Cortex of kidney (tissue), 1 donor: ENCODE measurements around the gene ALPP.
"Not testable (repeated sequence)": the region's sequence is repeated elsewhere in the genome, so short reads cannot be mapped to it uniquely, and the experiment has no call there.

Experiments
- DNase-seq: peaks from one replicate; lab custom pipeline; 2025; lab: John Stamatoyannopoulos, UW

ALPP gene

DNA sequence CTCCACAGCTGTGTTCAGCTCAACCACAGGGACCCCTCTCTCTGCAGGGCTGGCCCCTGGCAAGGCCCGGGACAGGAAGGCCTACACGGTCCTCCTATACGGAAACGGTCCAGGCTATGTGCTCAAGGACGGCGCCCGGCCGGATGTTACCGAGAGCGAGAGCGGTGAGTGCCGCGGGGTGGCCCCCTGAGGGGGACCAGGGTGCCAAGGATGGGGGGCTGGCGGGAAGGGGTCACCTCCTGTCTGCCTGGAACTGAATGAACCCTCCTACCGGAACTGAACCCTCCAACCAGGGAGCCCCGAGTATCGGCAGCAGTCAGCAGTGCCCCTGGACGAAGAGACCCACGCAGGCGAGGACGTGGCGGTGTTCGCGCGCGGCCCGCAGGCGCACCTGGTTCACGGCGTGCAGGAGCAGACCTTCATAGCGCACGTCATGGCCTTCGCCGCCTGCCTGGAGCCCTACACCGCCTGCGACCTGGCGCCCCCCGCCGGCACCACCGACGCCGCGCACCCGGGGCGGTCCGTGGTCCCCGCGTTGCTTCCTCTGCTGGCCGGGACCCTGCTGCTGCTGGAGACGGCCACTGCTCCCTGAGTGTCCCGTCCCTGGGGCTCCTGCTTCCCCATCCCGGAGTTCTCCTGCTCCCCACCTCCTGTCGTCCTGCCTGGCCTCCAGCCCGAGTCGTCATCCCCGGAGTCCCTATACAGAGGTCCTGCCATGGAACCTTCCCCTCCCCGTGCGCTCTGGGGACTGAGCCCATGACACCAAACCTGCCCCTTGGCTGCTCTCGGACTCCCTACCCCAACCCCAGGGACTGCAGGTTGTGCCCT is 2.9 kb downstream of the ALPP start:
- not testable (repeated sequence) for DNase-seq

DNA sequence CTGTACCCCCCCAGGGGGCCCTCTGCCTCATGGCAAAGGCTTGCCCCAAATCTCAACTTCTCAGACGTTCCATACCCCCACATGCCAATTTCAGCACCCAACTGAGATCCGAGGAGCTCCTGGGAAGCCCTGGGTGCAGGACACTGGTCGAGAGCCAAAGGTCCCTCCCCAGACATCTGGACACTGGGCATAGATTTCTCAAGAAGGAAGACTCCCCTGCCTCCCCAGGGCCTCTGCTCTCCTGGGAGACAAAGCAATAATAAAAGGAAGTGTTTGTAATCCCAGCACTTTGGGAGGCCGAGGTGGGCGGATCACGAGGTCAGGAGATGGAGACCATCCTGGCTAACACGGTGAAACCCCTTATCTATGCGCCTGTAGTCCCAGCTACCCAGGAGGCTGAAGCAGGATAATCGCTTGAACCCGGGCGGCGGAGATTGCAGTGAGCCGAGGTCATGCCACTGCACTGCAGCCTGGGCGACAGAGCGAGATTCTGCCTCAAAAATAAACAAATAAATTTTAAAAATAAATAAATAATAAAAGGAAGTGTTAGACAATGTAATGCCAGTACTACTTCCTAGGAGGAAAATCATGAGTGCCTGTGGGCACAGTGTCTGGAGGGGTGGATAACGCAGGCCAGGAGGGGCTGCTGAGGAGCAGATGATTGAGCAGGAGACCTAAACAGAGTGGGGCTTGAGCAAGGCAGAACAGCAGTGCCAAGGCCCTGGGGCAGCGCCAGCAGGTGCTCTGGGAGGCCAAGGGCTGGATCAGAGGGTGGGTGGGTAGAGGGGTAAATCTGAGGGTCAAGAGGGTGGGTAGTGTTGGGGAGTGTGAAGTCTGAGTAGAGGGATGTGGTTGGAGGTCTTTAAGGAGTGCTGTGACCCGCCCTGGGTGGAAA is 4.0 kb downstream of the ALPP start:
- no peak for DNase-seq

DNA sequence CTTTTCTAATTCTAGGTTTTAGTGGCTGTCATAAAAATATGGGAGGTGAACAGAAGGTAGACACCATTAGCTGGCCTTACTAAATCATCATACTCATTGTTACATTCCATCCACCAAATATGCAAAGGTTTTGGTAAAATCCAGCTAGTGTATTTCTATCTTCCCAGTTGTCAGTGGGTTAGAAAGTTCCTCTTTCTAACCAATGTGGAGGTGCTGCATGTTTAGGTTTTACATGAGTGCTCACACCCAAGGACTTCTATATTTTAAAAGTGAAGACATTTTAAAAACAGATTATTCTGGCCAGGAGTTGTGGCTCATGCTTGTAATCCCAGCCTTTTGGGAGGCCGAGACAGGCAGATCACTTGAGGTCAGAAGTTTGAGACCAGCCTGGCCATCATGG is 5.9 kb downstream of the ALPP start:
- no peak for DNase-seq

DNA sequence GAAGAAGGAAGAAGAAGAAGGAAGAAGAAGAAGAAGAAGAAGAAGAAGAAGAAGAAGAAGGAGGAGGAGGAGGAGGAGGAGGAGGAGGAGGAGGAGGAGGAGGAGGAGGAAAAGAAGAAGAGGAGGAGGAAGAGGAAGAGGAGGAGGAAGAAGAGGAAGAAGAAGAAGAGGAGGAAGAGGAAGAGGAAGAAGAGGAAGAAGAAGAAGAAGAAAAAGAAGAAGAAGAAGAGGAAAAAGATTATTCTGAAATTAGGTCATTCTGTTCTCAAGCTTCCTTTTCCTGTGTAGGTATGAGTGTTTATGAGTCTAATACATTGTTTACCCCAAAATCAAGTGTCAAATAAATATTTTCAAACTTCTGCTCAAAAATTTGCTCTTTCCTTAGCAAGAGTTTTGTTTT is 6.5 kb downstream of the ALPP start:
- not testable (repeated sequence) for DNase-seq

DNA sequence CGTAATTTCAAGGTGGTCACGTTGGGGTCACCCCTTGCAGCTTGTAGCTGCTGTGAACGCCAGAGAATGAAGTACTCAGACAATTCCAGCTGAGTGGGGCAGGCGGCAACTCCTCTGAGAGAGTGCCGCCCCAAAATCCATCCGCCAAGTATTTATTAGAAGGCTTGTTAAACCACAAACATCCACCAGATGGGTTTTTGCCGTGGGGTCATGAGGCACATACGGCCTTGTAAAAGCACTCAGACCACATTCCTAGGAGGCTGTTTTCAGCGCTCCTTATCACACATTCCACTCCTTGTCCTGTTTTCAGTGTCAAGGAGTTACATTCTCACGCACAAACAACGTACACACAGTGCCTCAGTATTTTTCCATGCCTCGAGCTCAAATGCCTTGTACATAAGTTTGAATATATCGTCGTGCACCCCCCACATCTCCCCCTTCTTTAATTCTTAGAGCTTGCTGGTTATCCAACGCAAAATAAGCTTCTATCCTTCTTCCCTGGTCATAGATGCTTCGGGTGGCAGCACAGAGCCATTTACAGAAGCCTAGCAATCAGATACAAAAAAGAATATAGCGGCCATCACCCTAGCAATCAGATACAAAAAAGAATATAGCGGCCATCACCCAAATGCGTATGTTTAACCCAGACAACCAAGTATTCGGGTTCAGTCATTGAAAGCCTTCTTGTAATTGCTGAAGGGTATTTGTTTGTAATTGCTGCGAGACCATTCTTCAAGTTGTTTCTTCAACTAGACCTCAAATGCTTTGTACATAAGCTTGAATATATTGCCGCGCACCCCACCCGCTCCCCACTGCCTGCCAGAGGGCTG is 7.3 kb downstream of the ALPP start:
- DNase-seq, result no peak

DNA sequence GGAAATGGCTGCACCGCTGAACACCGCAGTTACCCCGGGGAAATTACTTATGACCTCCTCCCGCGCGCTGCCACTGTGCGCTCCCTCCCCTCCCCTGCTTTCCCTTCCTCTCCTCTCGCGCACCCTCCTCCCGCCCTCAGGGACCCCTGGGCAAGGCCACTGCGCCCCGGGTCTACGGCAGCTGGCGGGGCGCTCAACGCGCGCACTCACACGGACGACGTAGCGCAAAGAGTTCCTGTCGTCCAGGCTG is 7.9 kb downstream of the ALPP start:
- DNase-seq, result no peak

DNA sequence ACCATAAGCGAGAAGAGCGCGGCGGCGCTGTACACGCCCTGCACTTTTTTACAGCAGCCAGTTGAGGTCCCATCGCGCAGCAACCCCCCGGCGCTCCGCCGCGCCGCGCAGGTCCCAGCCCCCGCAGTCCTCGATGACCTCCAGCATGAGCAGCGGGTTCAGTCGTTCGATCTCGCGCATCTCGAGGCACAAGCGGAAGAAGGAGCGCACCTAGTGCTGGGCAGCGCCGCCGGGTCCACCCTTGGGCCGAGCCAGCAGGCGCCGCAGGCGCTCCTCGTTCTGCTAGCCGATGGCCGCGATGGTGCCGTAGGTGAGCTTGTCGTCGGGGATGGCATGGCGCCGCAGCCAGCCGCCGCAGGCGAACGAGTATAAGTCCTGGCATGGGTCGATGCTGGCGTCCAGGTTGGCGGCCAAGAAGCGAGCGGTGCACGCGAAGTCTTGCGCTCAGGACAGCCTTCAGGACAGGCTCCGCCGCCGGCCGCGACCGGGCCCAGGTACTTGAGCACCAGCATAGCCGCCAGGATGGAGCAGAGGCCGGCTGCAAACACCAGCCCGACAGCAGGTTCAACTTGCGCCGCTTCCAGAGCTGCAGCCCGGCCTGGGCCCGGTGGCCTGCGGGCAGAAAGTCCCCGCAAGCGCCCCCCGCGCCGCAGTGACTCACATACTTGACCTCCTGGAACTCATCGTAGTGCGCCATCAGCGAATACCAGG is 8.3 kb downstream of the ALPP start:
- no peak for DNase-seq

DNA sequence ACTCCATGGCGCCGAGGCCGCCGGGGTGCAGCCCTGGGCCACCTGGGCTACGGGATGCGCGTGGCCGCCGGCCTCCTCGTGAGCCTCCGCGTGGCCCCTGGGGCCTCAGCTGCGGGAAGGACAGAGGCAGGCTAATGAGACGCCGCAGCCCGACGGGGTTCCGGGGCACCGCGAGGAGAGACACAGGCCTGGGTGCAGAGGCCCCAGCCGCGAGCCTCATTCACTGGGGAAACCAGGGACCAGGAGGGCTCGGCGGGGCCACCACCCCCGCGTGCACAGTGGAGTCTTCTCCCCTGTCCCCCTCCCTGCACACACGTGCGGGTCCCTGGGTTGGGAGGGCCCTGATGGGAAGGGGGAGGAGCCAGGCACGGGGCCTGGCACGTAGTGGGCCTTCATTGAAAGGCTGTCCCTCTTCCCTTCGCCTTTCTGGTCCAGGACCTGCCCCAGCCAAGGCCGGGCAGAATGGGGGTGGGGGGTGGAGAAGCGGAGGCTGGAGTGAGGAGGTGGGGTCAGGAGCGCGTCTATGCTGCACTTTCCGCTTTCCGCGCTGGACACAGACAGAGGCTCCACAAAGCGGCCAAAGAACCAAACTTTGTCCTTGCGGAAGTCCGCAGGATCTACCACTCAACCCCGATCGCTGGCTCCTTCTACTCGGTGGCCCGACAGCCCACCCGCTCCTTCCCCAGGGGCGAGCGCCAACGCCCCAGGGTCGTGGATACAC is 9.1 kb downstream of the ALPP start:
- DNase-seq, result no peak

DNA sequence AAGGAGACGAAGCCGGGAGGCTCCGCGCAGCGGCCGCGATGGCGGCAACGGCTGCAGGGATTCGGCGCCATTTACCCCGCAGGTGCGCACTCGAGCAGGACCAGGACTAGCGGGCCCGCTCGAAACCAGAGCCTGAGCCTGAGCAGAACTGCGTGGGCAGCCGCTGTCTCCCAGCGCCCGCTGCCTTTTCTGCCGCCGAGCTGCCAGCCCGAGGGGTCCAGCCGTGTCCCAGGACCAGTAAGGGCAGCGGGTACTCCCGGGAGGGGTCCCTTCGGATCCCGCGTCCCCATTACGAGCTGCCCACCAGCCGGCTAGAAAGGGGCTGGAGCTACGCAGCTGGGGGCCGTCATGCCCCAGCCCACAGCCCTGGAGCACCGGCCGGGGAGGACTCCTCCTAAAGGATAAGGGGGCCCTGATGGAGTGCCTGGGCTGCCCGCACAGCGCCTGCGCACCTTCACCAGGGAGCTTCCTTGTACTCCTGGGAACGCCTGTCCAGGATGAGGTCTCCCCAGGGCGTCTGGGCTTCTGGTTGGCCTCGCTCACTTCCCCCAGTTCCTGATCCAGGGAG is 9.9 kb downstream of the ALPP start:
- no peak for DNase-seq

DNA sequence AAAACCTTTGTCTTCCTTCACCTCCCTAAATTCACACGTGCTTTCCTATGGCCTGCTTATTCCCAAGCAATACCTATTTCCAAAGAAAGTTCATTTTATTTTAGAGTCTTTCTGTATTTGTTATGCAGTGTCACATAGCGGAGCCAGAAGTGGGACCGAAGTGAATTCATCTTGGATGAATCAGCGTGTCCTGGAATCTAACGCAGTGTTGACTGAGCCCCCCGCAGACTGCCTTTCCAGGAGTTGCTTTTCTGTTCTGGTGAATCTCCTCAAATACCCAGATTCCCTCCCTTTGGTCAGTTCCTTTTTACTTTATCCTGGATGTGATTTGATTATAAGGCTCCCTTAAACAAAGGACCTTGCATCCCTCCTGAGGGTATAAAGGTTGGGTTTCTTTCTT is 10.8 kb downstream of the ALPP start:
- no peak for DNase-seq

DNA sequence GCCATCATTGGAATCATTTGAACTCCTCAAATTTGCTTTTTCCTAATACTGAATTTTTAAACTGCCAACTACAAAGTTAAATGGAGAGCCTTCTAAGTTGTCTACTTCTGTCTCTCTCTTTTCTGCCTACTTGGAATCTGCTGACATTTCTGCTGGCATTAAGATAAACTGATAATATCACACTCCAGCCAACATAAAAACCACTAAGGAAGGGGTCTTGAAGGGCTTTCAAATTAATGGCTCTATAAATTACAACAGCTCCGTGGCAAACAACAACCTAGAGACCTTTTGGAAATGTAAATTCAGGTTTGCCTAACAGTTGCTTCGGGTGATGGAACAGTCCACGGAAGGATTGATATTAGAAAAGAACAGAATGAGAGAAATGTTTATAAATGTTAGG is 12.1 kb downstream of the ALPP start:
- DNase-seq, result no peak

DNA sequence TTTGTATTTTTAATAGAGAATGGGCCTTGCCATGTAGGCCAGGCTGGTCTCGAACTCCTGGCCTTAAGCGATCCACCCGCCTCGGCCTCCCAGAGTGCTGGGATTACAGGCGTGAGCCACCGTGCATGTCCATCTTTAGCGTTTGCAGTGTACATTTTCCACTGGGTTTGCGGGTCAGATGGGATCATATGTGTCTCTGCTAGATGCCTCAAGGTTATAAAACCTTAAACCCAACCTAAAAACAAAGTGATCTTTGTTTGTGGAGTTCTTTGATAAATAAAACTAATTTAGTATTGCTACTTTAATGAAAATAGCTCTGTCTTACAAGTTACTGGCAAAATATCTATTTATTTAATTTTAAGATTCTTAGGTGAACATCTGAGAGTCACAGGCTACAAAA is 15.0 kb downstream of the ALPP start:
- no peak for DNase-seq

DNA sequence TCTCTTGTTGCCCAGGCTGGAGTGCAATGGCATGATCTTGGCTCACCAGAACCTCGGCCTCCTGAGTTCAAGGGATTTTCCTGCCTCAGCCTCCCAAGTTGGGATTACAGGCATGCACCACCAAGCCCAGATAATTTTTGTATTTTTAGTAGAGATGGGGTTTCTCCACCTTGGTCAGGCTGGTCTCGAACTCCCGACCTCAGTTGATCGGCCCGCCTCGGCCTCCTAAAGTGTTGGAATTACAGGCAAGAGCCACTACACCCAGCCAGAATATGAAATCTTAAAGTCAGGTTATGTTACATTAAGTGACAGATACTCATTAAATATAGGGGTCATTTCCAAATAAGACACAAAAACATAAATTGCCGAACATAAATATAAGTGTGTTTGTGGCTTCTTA is 15.9 kb downstream of the ALPP start:
- DNase-seq, result not testable (repeated sequence)

DNA sequence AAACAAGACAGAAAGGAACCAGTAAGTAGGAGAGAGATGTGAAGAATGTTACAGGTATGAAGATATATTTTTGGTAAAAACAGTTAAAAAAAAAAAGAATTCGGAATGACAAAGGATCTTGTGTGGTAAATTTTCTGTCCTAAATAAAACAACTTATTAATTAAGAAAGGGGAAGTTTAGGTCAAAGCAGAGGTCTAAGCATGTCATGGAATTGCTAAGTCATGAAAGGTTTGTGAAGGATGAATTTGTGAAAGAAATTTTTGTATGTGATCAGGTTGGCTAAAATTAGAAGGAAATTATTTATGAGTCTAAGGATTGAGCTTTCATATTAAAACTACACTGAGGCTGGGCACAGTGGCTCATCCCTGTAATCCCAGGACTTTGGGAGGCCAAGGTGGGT is 17.0 kb downstream of the ALPP start:
- DNase-seq, result no peak

DNA sequence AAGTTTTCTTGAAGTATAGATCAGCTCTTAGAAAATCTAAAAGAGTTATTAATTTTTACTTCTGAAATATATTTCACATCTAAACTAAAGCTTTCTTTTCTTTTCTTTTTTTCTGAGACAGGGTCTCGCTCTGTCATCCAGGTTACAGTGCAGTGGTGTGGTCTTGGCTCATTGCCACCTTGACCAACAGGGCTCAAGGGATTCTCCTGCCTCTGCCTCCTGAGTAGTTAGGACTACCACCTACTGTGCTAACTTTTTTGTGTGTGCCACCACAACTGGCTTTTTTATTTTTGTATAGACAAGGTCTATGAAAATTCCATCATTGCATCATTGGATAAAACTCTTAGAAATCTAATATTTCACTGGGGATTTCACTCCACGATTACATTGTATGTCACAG is 18.1 kb downstream of the ALPP start:
- no peak for DNase-seq

DNA sequence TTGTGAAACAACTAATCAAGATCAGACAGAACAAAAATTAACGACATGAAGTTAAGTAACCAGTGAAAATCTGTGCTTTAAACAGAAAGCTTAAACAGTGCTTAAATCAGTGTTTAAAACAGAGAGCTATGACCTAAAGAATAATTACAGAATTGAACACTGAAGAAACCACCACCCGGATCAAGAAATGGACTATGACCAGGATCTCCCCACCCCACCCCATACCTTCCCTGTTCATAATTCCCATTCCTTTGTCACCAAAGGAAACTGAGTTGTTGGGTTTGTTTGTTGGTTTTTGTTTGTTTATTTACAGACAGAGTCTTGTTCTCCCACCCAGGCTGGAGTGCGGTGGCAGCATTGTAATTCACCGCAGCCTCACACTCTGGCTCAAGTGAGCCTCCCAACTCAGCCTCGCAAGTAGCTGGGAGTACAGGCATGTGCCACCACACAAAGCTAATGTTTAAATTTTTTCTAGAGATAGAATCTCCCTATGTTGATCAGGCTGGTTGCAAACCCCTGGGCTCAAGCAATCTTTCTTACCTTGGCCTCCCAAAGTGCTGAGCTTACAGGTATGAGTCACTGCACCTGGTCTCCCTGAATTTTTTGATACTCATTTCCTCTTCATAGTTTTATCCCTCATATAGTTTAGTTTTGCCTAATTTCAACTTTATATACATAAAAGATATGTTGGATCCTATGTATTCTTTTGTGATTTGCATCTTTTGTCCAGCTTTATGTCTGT is 19.9 kb downstream of the ALPP start:
- DNase-seq, result no peak

DNA sequence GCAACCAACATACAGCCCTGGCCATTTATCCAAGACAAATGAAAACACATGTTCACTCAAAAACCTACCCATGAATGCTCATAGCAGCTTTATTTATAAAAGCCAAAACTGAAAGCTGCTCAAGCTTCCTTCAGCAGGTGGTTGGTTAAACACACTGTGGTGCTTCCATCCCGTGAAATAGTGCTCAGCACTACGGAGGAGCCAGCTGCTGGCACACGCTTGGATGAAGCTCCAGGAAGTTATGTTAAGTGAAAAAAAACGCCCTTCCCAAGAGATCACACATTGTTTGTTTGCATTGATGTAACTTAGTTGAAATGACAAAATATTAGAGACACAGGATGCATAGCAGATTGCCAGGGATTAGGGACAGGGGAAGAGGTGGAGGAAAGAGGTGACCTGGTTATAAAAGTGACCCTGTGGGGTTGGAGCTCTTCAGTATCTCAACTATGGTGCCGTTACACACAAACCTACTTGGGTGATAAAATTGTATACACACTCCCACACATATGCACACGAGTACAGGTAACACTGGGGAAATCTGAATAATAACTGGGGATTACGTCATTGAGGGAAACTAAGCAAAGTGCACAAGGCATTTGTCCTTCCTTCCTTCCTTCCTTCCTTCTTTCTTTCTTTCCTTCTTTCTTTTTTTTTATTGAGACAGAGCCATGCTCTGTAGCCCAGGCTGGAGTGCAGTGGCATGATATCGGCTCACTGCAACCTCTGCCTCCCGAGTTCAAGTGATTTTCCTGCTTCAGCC is 21.9 kb downstream of the ALPP start:
- no peak for DNase-seq

DNA sequence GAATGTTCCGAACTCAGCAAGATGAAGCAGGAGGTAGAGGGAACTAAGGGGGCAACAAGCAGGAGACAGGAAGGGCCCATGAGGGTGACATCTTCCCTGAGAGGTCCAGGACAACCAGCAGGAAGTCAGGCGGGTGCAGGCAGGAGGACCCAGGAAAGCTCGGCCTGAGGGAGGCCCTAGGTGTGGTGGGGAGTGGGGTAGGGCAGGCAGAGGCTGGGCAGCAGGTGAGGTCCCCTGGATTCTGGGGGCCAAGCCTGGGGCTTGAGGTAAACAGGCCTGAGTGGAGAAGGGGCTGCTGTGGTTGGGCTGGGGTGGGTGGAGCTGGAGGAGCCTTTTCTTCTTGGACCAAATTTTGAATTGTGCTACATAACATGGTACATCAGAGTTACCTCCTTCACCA is 24.0 kb downstream of the ALPP start:
- no peak for DNase-seq

DNA sequence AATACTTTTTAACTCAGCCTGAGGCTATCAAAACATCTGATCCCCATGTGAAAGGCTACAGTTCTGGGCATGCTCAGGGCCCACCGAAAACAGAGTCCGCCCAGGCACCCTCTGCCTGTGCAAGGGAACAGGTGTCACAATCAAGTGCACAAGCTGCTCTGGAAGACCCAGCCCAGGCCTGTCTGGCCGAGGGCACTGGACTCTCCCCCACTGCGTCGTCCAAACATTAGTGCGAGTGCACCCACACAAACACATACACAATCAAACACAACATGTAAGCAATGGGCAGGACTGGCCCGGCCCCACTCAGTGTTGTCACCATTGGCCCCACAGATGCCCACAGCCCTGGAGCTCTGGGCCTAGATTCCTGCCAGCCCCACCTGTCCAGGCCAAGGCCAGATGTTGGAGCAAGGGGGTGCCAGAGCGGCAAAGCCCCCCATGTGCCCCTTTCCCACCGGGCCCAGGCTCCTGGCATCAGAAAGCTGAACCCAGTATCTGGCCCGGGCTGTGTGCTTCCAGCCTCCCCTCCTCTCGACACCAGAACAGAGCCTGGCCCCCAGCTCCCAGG is 27.5 kb downstream of the ALPP start:
- no peak for DNase-seq
